Psoas muscle (tissue), 8 donors: ENCODE data around the gene ADCY1. TPM values are rescaled to one million over a fixed set of nuclear protein-coding genes. Genes with fewer than 3 reads are reported as not detected.

Experiments
- ATAC-seq, 4 donors: fragments of 200-7000 bp; cut with Tn5 transposase; one replicate each; pipeline ENCODE4 v1.9.1; 2020; ENCODE audit warnings: moderate library complexity in 3 of 4, mild to moderate bottlenecking in 2 of 4
- DNase-seq, 2 donors: peaks; one replicate each; pipeline ENCODE4 v3.0.0-alpha.2; 2020
- H3K27ac ChIP-seq: fragments of 200-600 bp; one replicate; pipeline ENCODE4 v1.8.0; 2022
- H3K27me3 ChIP-seq, 3 donors: fragments of 200-600 bp in 1 of 3; one replicate each; pipeline versions ENCODE4 v1.6.1 to v1.8.0; 2013 to 2022; ENCODE audit warnings: low read length in 2 of 3, mild to moderate bottlenecking in 2 of 3, moderate library complexity in 1 of 3; ENCODE audit not compliant: insufficient read depth in 3 of 3
- H3K36me3 ChIP-seq, 2 donors: fragments of 200-600 bp in 1 of 2; one replicate each; pipeline versions ENCODE4 v1.6.1 to v1.8.0; 2013 to 2022; ENCODE audit warnings: low read depth in 1 of 2, mild to moderate bottlenecking in 1 of 2, moderate library complexity in 1 of 2; ENCODE audit not compliant: insufficient read depth in 1 of 2
- H3K4me1 ChIP-seq: fragments of 200-600 bp; one replicate; pipeline ENCODE4 v1.8.0; 2022
- H3K4me3 ChIP-seq: fragments of 200-600 bp; one replicate; pipeline ENCODE4 v1.8.0; 2022; ENCODE audit warnings: mild to moderate bottlenecking
- H3K9me3 ChIP-seq: fragments of 200-600 bp; one replicate; pipeline ENCODE4 v1.8.0; 2022
- WGBS, 3 donors: extraction: QIAGEN DNeasy Blood & Tissue Kit; methylation state at CpG; one replicate each; pipeline versions ENCODE4 v1.1.6 to v1.1.7; 2013; 5-methylcytosine and 5-hydroxymethylcytosine counted together
- intact Hi-C, 2 donors: fragments of 100-400 bp; cut with DNase I; formaldehyde crosslinking; loops; one replicate each; pipeline versions ENCODE4 v1.11.0 to v1.14.2; 2022
- polyA plus RNA-seq, 3 donors: library from polyadenylated mRNA; stranded (reverse); fragments of 200-250 nt; gene quantifications; one replicate each; pipeline ENCODE4 v1.2.3, GENCODE V29; 2013
- total RNA-seq, 4 donors: library from RNA; stranded (reverse); fragmentation: NEBNext Ultra II Directional in 2 of 4; extraction: Animal tissue kit (Norgen Biotek cat#: 25700) in 2 of 4; gene quantifications; one replicate each; pipeline versions ENCODE4 v1.2.1 to v1.2.4, GENCODE V29; 2021 to 2023
- TF ChIP-seq, protein P1 (sequence below): fragments of 200-600 bp; IDR thresholded peaks from one replicate; pipeline ENCODE4 v1.8.0; 2022; ENCODE audit warnings: antibody characterized with exemption
- donor health status: healthy with polysubstance abuse.
- donor health status: DM: no; HTN: no; CAD: no; lungs with moderate emphysema.
- donor health status: Bipolar disorder and iron deficiency.
- donor health status: healthy.
- donor health status: DM: yes; HTN: yes; CAD: no.
- donor health status: DM: no; HTN: no; CAD: no.
- donor health status: DM: no; HTN: no; CAD: no.
- donor health status: DM: yes; HTN: yes; CAD: no.

ADCY1 gene
- total and polyA plus RNA-seq, 7 donors: 1.3 to 4.3 (median 2.2) TPM

DNA sequence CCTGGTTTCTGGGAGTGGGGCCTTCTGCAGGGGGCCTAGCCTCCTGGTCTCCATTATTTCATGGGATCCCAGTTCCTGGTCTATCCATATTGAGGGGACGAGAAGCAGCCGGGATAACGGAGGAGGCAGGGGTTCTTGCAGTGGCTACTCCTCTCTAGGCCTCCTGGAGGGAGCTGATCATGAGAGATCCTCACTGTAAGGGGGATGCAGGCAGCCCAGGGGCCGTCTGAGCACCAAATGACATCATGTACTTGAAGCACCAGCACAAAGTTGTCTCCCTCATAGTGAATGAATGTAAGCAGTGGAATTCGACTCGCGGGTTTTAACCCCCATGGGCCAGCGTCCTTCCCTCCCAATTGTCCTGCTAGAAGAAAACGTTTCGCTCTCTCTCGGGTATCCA is 964 bp upstream of the ADCY1 start:
- Histone ChIP-seq H3K27me3 (peaks cover 0 to 6% (median 0%) of the 10 kb centered on the region in 3 donors), H3K36me3 (no peaks in the 10 kb centered on the region), H3K9me3 (no peaks in the 10 kb centered on the region), H3K4me3 (no peak overlapping the region), H3K4me1 (peaks cover 7% of the 10 kb centered on the region), H3K27ac (no peak overlapping the region)
- DNase-seq: no peak
- 72 to 75% (median 73%) methylated on average over 11 of the region's 11 CpGs for WGBS, 3 donors
- no peak for ATAC-seq
- intact Hi-C loops: no loop called here
- TF ChIP-seq, protein P1, sequence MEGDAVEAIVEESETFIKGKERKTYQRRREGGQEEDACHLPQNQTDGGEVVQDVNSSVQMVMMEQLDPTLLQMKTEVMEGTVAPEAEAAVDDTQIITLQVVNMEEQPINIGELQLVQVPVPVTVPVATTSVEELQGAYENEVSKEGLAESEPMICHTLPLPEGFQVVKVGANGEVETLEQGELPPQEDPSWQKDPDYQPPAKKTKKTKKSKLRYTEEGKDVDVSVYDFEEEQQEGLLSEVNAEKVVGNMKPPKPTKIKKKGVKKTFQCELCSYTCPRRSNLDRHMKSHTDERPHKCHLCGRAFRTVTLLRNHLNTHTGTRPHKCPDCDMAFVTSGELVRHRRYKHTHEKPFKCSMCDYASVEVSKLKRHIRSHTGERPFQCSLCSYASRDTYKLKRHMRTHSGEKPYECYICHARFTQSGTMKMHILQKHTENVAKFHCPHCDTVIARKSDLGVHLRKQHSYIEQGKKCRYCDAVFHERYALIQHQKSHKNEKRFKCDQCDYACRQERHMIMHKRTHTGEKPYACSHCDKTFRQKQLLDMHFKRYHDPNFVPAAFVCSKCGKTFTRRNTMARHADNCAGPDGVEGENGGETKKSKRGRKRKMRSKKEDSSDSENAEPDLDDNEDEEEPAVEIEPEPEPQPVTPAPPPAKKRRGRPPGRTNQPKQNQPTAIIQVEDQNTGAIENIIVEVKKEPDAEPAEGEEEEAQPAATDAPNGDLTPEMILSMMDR: no peak

DNA sequence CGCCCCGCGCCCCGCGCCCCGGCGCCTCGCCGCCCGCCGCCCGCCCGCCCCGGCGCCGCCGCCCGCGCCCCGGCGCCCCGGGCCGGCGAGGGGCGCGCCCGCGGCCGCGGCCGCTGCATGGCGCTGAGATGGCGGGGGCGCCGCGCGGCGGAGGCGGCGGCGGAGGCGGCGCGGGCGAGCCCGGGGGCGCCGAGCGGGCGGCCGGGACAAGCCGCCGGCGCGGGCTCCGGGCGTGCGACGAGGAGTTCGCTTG is 174 bp downstream of the ADCY1 start:
- H3K27ac ChIP-seq: no peak overlapping the region
- H3K9me3 ChIP-seq: no peaks in the 10 kb centered on the region
- peak overlapping the region; percentile 73 for H3K4me3 ChIP-seq
- H3K36me3 ChIP-seq: no peaks in the 10 kb centered on the region
- intact Hi-C loops: no loop called here
- H3K4me1 ChIP-seq: peaks cover 7% of the 10 kb centered on the region
- 0 to 10% (median 2%) methylated on average over 2 to 51 of the region's 60 CpGs for WGBS, 3 donors
- H3K27me3 ChIP-seq: peaks cover 0 to 6% (median 0%) of the 10 kb centered on the region in 3 donors
- no peak for ATAC-seq
- TF ChIP-seq, protein P1: no peak
- no peak for DNase-seq

DNA sequence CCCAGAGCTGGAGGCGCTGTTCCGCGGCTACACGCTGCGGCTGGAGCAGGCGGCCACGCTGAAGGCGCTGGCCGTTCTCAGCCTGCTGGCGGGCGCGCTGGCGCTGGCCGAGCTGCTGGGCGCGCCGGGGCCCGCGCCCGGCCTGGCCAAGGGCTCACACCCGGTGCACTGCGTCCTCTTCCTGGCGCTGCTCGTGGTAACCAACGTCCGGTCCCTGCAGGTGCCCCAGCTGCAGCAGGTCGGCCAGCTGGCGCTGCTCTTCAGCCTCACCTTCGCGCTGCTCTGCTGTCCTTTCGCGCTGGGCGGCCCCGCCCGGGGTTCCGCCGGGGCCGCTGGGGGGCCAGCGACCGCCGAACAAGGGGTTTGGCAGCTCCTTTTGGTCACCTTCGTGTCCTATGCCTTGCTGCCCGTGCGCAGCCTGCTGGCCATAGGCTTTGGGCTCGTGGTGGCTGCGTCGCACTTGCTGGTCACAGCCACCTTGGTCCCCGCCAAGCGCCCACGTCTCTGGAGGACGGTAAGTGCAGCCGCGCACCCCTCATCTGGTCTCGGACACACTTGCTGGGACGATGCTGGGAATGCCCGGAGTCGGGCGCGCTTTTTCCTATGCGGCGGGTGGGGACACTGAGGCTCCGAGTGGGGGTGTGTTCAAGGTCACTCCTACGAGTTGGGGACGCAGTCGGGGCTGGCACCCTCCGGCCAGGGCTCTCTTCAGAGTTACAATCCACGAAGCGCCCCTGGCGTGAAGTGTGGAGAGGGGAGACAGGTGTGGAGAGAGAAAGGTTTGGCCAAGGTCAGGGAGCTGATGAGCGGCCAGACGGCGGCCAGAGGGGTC is 717 bp downstream of the ADCY1 start:
- WGBS, 3 donors: 1 to 2% (median 1%) methylated on average over 59 to 72 of the region's 72 CpGs
- peak in 1 of 2 donors; percentile 42 for DNase-seq
- Histone ChIP-seq H3K4me1 (peaks cover 7% of the 10 kb centered on the region), H3K9me3 (no peaks in the 10 kb centered on the region), H3K4me3 (peak overlapping the region; percentile 73), H3K27ac (no peak overlapping the region), H3K36me3 (no peaks in the 10 kb centered on the region), H3K27me3 (peaks cover 0 to 6% (median 0%) of the 10 kb centered on the region in 3 donors)
- TF ChIP-seq, protein P1: peak; percentile 4
- ATAC-seq: peak; percentile 67 to 84 (median 72)
- intact Hi-C loops: no loop called here

DNA sequence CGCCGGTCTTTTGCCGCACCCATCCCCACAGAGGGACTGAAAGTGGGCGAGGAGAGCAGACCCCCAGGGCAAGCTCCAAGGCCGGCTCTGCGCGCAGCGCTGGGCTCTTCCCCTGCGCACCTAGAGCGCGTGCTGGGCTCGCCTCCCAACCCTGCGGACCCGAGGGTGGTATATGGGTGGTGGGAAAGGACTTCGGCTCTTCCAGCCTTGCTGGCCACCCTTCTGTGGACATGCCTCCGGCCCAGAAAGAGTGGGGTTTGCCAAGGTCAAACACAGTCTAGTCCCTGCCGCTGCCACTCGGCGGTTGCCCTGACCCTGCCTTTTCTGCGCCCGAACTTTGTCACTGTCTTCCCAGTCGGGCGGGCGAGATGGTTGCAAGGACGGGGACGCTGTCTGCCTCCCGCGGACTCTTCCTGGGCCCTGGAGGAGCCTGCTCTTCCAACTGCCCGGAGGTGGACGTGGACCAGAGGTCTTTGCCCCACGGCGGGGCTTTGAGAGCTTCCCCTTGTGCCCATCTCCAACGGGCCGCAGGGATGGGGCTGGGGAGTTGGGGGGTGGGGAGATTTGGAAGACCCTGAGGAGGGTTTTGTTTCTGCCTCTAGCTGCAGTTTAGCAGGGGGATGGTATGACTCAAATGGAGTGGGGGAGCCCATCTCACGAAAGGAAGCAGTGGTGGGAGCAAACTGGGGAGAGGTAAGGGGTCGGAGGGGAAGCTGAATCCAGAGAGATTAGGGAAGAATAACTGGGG is 1.5 kb downstream of the ADCY1 start:
- H3K27me3 ChIP-seq: peaks cover 0 to 6% (median 0%) of the 10 kb centered on the region in 3 donors
- H3K36me3 ChIP-seq: no peaks in the 10 kb centered on the region
- H3K27ac ChIP-seq: no peak overlapping the region
- peaks cover 7% of the 10 kb centered on the region for H3K4me1 ChIP-seq
- ATAC-seq (peak in 3 of 4 donors; percentile 8 to 40 (median 17)), DNase-seq (no peak)
- 25 to 32% (median 29%) methylated on average over 34 to 36 of the region's 36 CpGs for WGBS, 3 donors
- peak overlapping the region; percentile 73 for H3K4me3 ChIP-seq
- no peaks in the 10 kb centered on the region for H3K9me3 ChIP-seq
- intact Hi-C loops: no loop called here
- TF ChIP-seq, protein P1: no peak
